Activated CD4-positive, alpha-beta T cell treated with anti-CD3 and anti-CD28 coated beads, Interleukin-2, Interleukin-4, amounts not matched to agents 100 ng/mL and 50 ng/mL, durations not matched to agents 16 hours and 8 hours (primary cell): Measurements from ENCODE around the gene TRMT112.

Source experiments
- DNase-seq: peaks from one replicate; pipeline ENCODE4 v3.0.0-alpha.2; 2020; ENCODE audit warnings: low spot score

Gene TRMT112

GRCh38 chr11:64291752-64292459 lies 25.5 kb downstream of the TRMT112 start:
- no peak for DNase-seq

- no peak for DNase-seq
These were observed 26.1 kb downstream of the TRMT112 start, which contains the start of gene KCNK4 for GRCh38 chr11:64291262-64291751. Gene KCNK4 (plus strand): TSS chr11:64291302. CDS start chr11:64293019, 1,717 bp downstream.

GRCh38 chr11:64290352-64291261 lies 26.8 kb downstream of the TRMT112 start:
- DNase-seq: no peak

GRCh38 chr11:64289002-64289564 lies 28.3 kb downstream of the TRMT112 start:
- DNase-seq: no peak

- DNase-seq: no peak
These were observed 29.0 kb downstream of the TRMT112 start for GRCh38 chr11:64288353-64288750.

- no peak for DNase-seq
These were observed 29.5 kb downstream of the TRMT112 start for GRCh38 chr11:64287676-64288352.

- DNase-seq: no peak
These were observed 30.6 kb downstream of the TRMT112 start for GRCh38 chr11:64286801-64287159.

- peak; percentile 35 for DNase-seq
These were observed 31.2 kb downstream of the TRMT112 start for GRCh38 chr11:64285885-64286800.

- DNase-seq: peak; percentile 86
These were observed 32.1 kb downstream of the TRMT112 start, which contains the start of gene GPR137 for GRCh38 chr11:64284962-64285884. Gene GPR137 (plus strand): TSS chr11:64285848. CDS start chr11:64286525, 677 bp downstream.

- DNase-seq: peak; percentile 97
These were observed 33.1 kb downstream of the TRMT112 start, which contains the start of gene BAD for GRCh38 chr11:64284048-64284961. Gene BAD (minus strand): TSS chr11:64284665. CDS start chr11:64284368, 297 bp downstream.

- no peak for DNase-seq
These were observed 34.3 kb downstream of the TRMT112 start for GRCh38 chr11:64283092-64283491.

GRCh38 chr11:64281957-64282770 lies 35.2 kb downstream of the TRMT112 start:
- DNase-seq: no peak

- DNase-seq: no peak
These were observed 38.7 kb downstream of the TRMT112 start for GRCh38 chr11:64278576-64279190.

GRCh38 chr11:64276653-64277431 lies 40.5 kb downstream of the TRMT112 start:
- no peak for DNase-seq

- DNase-seq: no peak
These were observed 41.5 kb downstream of the TRMT112 start for GRCh38 chr11:64275841-64276240.
